Measurements from ENCODE around the gene GLT1D1. TPM values are rescaled to one million over a fixed set of nuclear protein-coding genes. Genes with fewer than 3 reads are reported as not detected.

GLT1D1 gene
- total and polyA plus RNA-seq, 2 experiments from 2014 or later = 1.4 to 4.4 TPM

- TF ChIP-seq REST (IDR thresholded peaks at IDR 0.05; ENCODE audit: unreplicated experiment) = no peak
- TF ChIP-seq NANOG (IDR thresholded peaks at IDR 0.05; ENCODE audit: borderline replicate concordance) = no peak
- no peak for TF ChIP-seq EZH2phosphoT487 (IDR thresholded peaks at IDR 0.05; ENCODE audit: unreplicated experiment)
- no peak for TF ChIP-seq ZNF114 (CRISPR knock-in tag; IDR thresholded peaks at IDR 0.05)
These were observed 63.1 kb downstream of the GLT1D1 start (continued) for GRCh38 chr12:128916425-128916824.

GRCh38 chr12:128918481-128919260 is 65.4 kb downstream of the GLT1D1 start:
- no peak overlapping the region for H3K4me3 Mint-ChIP-seq
- no peak overlapping the region for H2AFZ ChIP-seq
- H3K27me3 Mint-ChIP-seq (ENCODE audit: insufficient read depth, low read depth, poor library complexity) = no peaks in the 10 kb centered on the region
- H3K36me3 Mint-ChIP-seq (ENCODE audit: low read depth) = peaks cover 3% of the 10 kb centered on the region; the same call in 2 of the 3 replicates
- no peak overlapping the region for H3K4me2 ChIP-seq
- H3F3A ChIP-seq (replicated peaks; ENCODE audit: low read depth) = no peaks in the 10 kb centered on the region
- 0 out of 2 replicates have a peak, but pooled peaks cover 4% of the 10 kb centered on the region for H4K20me1 ChIP-seq (replicated peaks; ENCODE audit: insufficient read depth)
- ATAC-seq (no peak), DNase-seq (ENCODE audit: low spot score) (no peak)
- H3K36me3 ChIP-seq (ENCODE audit: insufficient read depth) = peaks cover 4% of the 10 kb centered on the region; the same call in 1 of the 2 replicates
- no peaks in the 10 kb centered on the region for H3K4me1 Mint-ChIP-seq
- peaks cover 78% of the 10 kb centered on the region for H3K9me3 Mint-ChIP-seq
- no peaks in the 10 kb centered on the region for H3K79me2 ChIP-seq (replicated peaks; ENCODE audit: insufficient read depth)
- no peaks in the 10 kb centered on the region for H3K4me1 ChIP-seq (ENCODE audit: insufficient read depth)
- no peak overlapping the region for H3K27ac ChIP-seq (ENCODE audit: low read depth)
- TF ChIP-seq EZH2 (IDR thresholded peaks at IDR 0.05; ENCODE audit: low read depth, unreplicated experiment) (no peak), POLR2AphosphoS5 (IDR thresholded peaks at IDR 0.05; ENCODE audit: low read depth) (no peak), ETS1 (IDR thresholded peaks at IDR 0.05) (no peak), JUNB (IDR thresholded peaks at IDR 0.05; ENCODE audit: unreplicated experiment) (no peak), CREB1 (CRISPR knock-in tag; IDR thresholded peaks at IDR 0.05; ENCODE audit: low read depth) (no peak), NANOG (IDR thresholded peaks at IDR 0.05; ENCODE audit: borderline replicate concordance) (no peak)
- H3K27me3 ChIP-seq (ENCODE audit: insufficient read depth) = no peaks in the 10 kb centered on the region
- no peaks in the 10 kb centered on the region for H3K9me2 ChIP-seq (ENCODE audit: insufficient read depth)
- no peak overlapping the region for H3K27ac Mint-ChIP-seq
- no peak overlapping the region for H3K4me3 ChIP-seq
